IMR-90 (cell line): Measurements from ENCODE around the gene APOBEC3B. TPM values are rescaled to one million over a fixed set of nuclear protein-coding genes. Genes with fewer than 3 reads are reported as not detected.

Source experiments
- ATAC-seq: fragments of 200-7000 bp; cut with Tn5 transposase; 2 replicates; pipeline ENCODE4 v1.9.1; 2020; ENCODE audit warnings: low read depth, mild to moderate bottlenecking, moderate library complexity
- BruUV-seq: library from RNA; stranded (reverse); fragments of 400-500 nt; replicated peaks from 2 replicates; lab custom pipeline; 2021; lab: Mats Ljungman, UMichigan
- CTCF ChIA-PET: fragments of 300-600 bp; formaldehyde crosslinking; extraction: SDS; loops from one replicate; lab custom pipeline; 2021; ENCODE audit warnings: antibody characterized with exemption; lab: Yijun Ruan, JAX
- POLR2A ChIA-PET: fragments of 300-600 bp; sonication (Branson Sonifier 250); formaldehyde crosslinking; loops from one replicate; lab custom pipeline; 2022; ENCODE audit warnings: antibody characterized with exemption; ENCODE audit not compliant: unreplicated experiment; lab: Charles Lee
- DNase-seq: peaks from one replicate; pipeline ENCODE4 v3.0.0; 2013
- H2AFZ ChIP-seq: replicated peaks from 2 replicates; pipeline ENCODE3; 2013; ENCODE audit warnings: low read length, mild to moderate bottlenecking; ENCODE audit not compliant: poor library complexity
- H2AK5ac ChIP-seq: 2 replicates; pipeline ENCODE4 v1.6.1; 2013; ENCODE audit warnings: low read depth, low read length, inconsistent platforms
- H2AK9ac ChIP-seq: replicated peaks from 2 replicates; pipeline ENCODE3; 2013; ENCODE audit warnings: mild to moderate bottlenecking, low read depth, low read length, moderate library complexity; ENCODE audit not compliant: poor library complexity
- H2BK120ac ChIP-seq: 2 replicates; pipeline ENCODE4 v1.6.1; 2013; ENCODE audit warnings: low read depth, low read length, inconsistent platforms
- H2BK15ac ChIP-seq: 3 replicates; pipeline ENCODE4 v1.6.1; 2013; ENCODE audit warnings: low read depth, low read length, inconsistent platforms
- H2BK20ac ChIP-seq: 2 replicates; pipeline ENCODE4 v1.6.1; 2013; ENCODE audit warnings: low read depth, mild to moderate bottlenecking, inconsistent platforms, low read length, moderate library complexity
- H2BK5ac ChIP-seq: 2 replicates; pipeline ENCODE4 v1.6.1; 2013; ENCODE audit warnings: mild to moderate bottlenecking, low read depth, low read length, inconsistent platforms; ENCODE audit not compliant: poor library complexity, severe bottlenecking
- H3K14ac ChIP-seq: replicated peaks from 2 replicates; pipeline ENCODE4 v1.6.1; 2013; ENCODE audit warnings: low read depth, low read length, inconsistent platforms
- H3K18ac ChIP-seq: 2 replicates; pipeline ENCODE4 v1.6.1; 2013; ENCODE audit warnings: low read depth, low read length, control low read depth
- H3K23ac ChIP-seq: 2 replicates; pipeline ENCODE4 v1.6.1; 2013; ENCODE audit warnings: low read depth, low read length, inconsistent platforms
- H3K27ac ChIP-seq: 2 replicates; pipeline ENCODE4 v1.5.1; 2013; ENCODE audit warnings: mild to moderate bottlenecking, control low read depth, low read length; ENCODE audit not compliant: insufficient read depth
- H3K27me3 ChIP-seq: 2 replicates; pipeline ENCODE4 v1.6.1; 2013; ENCODE audit warnings: low read length; ENCODE audit not compliant: control insufficient read depth, insufficient read depth
- H3K36me3 ChIP-seq: 2 replicates; pipeline ENCODE4 v1.6.1; 2013; ENCODE audit warnings: low read length, mixed read lengths; ENCODE audit not compliant: control insufficient read depth, insufficient read depth
- H3K4ac ChIP-seq: 2 replicates; pipeline ENCODE4 v1.6.1; 2013; ENCODE audit warnings: low read depth, low read length, inconsistent platforms
- H3K4me1 ChIP-seq: 2 replicates; pipeline ENCODE4 v1.6.1; 2013; ENCODE audit warnings: low read length, mixed read lengths; ENCODE audit not compliant: control insufficient read depth, insufficient read depth
- H3K4me2 ChIP-seq: 2 replicates; pipeline ENCODE4 v1.6.1; 2013; ENCODE audit warnings: low read depth, mild to moderate bottlenecking, control low read depth, low read length, moderate library complexity
- H3K4me3 ChIP-seq: 2 replicates; pipeline ENCODE4 v1.5.1; 2013; ENCODE audit warnings: low read depth, mild to moderate bottlenecking, control low read depth, low read length, moderate library complexity; ENCODE audit not compliant: insufficient read depth
- H3K56ac ChIP-seq: 2 replicates; pipeline ENCODE4 v1.6.1; 2013; ENCODE audit warnings: low read length, inconsistent platforms; ENCODE audit not compliant: insufficient read depth; ENCODE audit errors: extremely low read depth
- H3K79me1 ChIP-seq, 2 experiments: 2 replicates each; pipeline ENCODE4 v1.6.1; 2013; ENCODE audit warnings: low read length in 2 of 2, inconsistent platforms in 1 of 2, low read depth in 1 of 2
- H3K9ac ChIP-seq: 2 replicates; pipeline ENCODE4 v1.6.1; 2013; ENCODE audit warnings: low read depth, low read length, control low read depth
- H3K9me1 ChIP-seq: 2 replicates; pipeline ENCODE4 v1.6.1; 2013; ENCODE audit warnings: low read length, inconsistent platforms; ENCODE audit not compliant: insufficient read depth
- H3K9me3 ChIP-seq: 2 replicates; pipeline ENCODE4 v1.6.1; 2013; ENCODE audit warnings: low read length; ENCODE audit not compliant: control insufficient read depth, insufficient read depth
- H4K20me1 ChIP-seq: 2 replicates; pipeline ENCODE4 v1.6.1; 2013; ENCODE audit warnings: low read length, inconsistent platforms; ENCODE audit not compliant: insufficient read depth
- H4K5ac ChIP-seq: 2 replicates; pipeline ENCODE4 v1.6.1; 2013; ENCODE audit warnings: mild to moderate bottlenecking, low read depth, low read length, control low read depth
- H4K8ac ChIP-seq, 2 experiments: 2 replicates each; pipeline ENCODE4 v1.6.1; 2013; ENCODE audit warnings: low read depth in 2 of 2, low read length in 2 of 2, control low read depth in 1 of 2, inconsistent platforms in 1 of 2
- H4K91ac ChIP-seq: 2 replicates; pipeline ENCODE4 v1.6.1; 2013; ENCODE audit warnings: low read depth, low read length, inconsistent platforms; ENCODE audit not compliant: insufficient read depth
- BHLHE40 ChIP-seq: fragments of 150-350 bp; IDR thresholded peaks from 2 replicates; pipeline ENCODE4 v1.6.1; 2016; ENCODE audit warnings: mild to moderate bottlenecking, low read depth, low read length
- CEBPB ChIP-seq: IDR thresholded peaks from 2 replicates; pipeline ENCODE4 v1.6.1; 2012; ENCODE audit warnings: low read depth, low read length, improper control_type of control experiment
- RAD21 ChIP-seq: IDR thresholded peaks from 2 replicates; pipeline ENCODE4 v1.6.1; 2012; ENCODE audit warnings: low read length, improper control_type of control experiment
- SMC3 ChIP-seq: fragments of 150-350 bp; IDR thresholded peaks from 2 replicates; pipeline ENCODE4 v1.6.1; 2016; ENCODE audit warnings: low read depth, mild to moderate bottlenecking, antibody characterized with exemption, low read length, moderate library complexity
- WGBS, 2 experiments: methylation state at CpG; one replicate each; pipeline versions ENCODE4 v1.1.5 to v1.1.7; 2013; ENCODE audit warnings: missing lambda C conversion rate in 2 of 2; ENCODE audit not compliant: insufficient read length in 1 of 2; ENCODE audit errors: extremely low coverage in 2 of 2; 5-methylcytosine and 5-hydroxymethylcytosine counted together
- dilution Hi-C: fragments of 300-500 bp; cut with HindIII; formaldehyde crosslinking; loops from one replicate; pipeline ENCODE4 v1.14.3; 2018; ENCODE audit warnings: low sequenced_read_pairs; ENCODE audit not compliant: unreplicated experiment
- in situ Hi-C: fragments of 300-500 bp; cut with MboI; formaldehyde crosslinking; loops from 3 replicates; pipeline ENCODE4 v1.14.3; 2019; ENCODE audit warnings: low sequenced_read_pairs, inconsistent platforms, mixed read lengths
- intact Hi-C: fragments of 100-400 bp; cut with micrococcal nuclease; formaldehyde crosslinking; loops from 2 replicates; pipeline ENCODE4 v1.10.0; 2022
- polyA plus RNA-seq, 3 experiments: library from polyadenylated mRNA; depleted of rRNA; stranded (reverse); fragments of >200 nt; gene quantifications; 2 replicates each; pipeline ENCODE4 v1.2.3, GENCODE V29; 2012; ENCODE audit warnings: low replicate concordance in 1 of 3
- total RNA-seq: library from RNA; depleted of rRNA; stranded (reverse); fragments of >200 nt; gene quantifications from 2 replicates; pipeline ENCODE4 v1.2.3, GENCODE V29; 2012
- TF ChIP-seq, protein P1 (sequence below): conservative IDR thresholded peaks from 2 replicates; pipeline ENCODE4 v1.5.1; 2012; ENCODE audit warnings: mild to moderate bottlenecking, low read depth, low read length, improper control_type of control experiment
- TF ChIP-seq, protein P2 (sequence below): fragments of 150-350 bp; IDR thresholded peaks from 2 replicates; pipeline ENCODE4 v1.6.1; 2017; ENCODE audit warnings: mild to moderate bottlenecking, antibody characterized with exemption, low read length, low read depth

APOBEC3B gene
- total and polyA plus RNA-seq, 2 of the 4 experiments (the other 2 are of a cell fraction) = 17.6 to 34.2 TPM

DNA sequence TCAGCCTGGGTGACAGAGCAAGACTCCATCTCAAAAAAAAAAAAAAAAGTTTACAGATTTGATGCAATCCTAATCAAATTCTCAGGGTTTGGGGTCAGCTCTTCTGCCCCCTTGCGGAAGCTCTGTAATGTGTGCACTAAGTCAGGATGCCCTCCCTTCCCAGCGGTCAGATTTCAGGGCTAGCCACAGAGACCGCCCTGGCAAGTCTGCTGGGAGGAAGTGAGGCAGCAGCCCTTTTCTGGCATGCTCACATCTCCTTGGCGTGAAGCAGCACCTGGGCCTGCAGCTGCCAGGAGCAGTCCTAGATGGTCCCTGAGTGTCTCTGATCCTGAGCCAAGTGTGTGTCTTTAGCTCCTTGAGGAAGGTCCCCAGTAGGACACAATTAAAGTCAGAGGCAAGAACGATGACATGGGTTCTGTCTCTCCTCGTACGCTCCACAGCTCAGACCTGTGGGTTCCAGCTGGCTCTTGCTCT is 21.1 kb downstream of the APOBEC3B start:
- in situ Hi-C loops = loop anchor here (5.0 to 10.0 kb wide), 3 partner anchors 126 to 312 kb away; partner anchors contain the start of gene RPL3
- peak overlapping the region; percentile 94 for H2AFZ ChIP-seq

More for the DNA sequence above, 21.1 kb downstream of the APOBEC3B start:
- CTCF ChIA-PET = interaction anchor here (0.6 to 1.6 kb wide), 13 partner anchors 22 to 859 kb away, joined by 3 to 28 read pairs (median 4); partner anchors contain the start of gene CBX6
- H3K27me3 ChIP-seq = peaks cover 8% of the 10 kb centered on the region
- 0% methylated on average over 1 of the region's 7 CpGs; no CpG with 5 or more reads in 1 of the 2 experiments for WGBS, 2 experiments
- peak overlapping the region; percentile 15; the same call in 1 of the 2 replicates for H2BK20ac ChIP-seq
- peak overlapping the region; percentile 47; the same call in 1 of the 2 replicates for H3K23ac ChIP-seq
- H3K4me3 ChIP-seq = no peak overlapping the region
- H3K9me3 ChIP-seq = no peaks in the 10 kb centered on the region
- H3K14ac ChIP-seq = peak overlapping the region; percentile 5; the same call in 1 of the 2 replicates
- H4K5ac ChIP-seq = peak overlapping the region; percentile 31
- H4K8ac ChIP-seq = peak overlapping the region; percentile 33 to 97; a peak in 3 of 4 replicates
- H3K4ac ChIP-seq = peak overlapping the region; percentile 57
- H3K4me2 ChIP-seq = peak overlapping the region; percentile 8; the same call in 1 of the 2 replicates
- peak overlapping the region; percentile 4; the same call in 1 of the 2 replicates for H3K27ac ChIP-seq
- no peaks in the 10 kb centered on the region for H3K9me1 ChIP-seq
- peak overlapping the region; percentile 41; the same call in 1 of the 2 replicates for H2BK120ac ChIP-seq
- no peak overlapping the region for H3K56ac ChIP-seq
- no TSS peak for BruUV-seq
- peaks cover 3% of the 10 kb centered on the region for H3K4me1 ChIP-seq
- peak overlapping the region; percentile 69; the same call in 1 of the 3 replicates for H2BK15ac ChIP-seq
- intact Hi-C loops = loop anchor here (1.0 to 10.0 kb wide), 4 partner anchors 76 to 312 kb away; partner anchors contain the start of gene RPL3
- no peaks in the 10 kb centered on the region for H3K79me1 ChIP-seq
- 0 out of 2 replicates have a peak overlapping the region, but pooled peaks have one; percentile 2 for H3K9ac ChIP-seq
- DNase-seq (peak; percentile 86), ATAC-seq (peak; percentile 100)
- peak overlapping the region; percentile 8 for H2AK9ac ChIP-seq
- peak overlapping the region; percentile 19; the same call in 1 of the 2 replicates for H4K91ac ChIP-seq
- no peak overlapping the region for H2BK5ac ChIP-seq
- no peak overlapping the region; the same call in 1 of the 2 replicates for H2AK5ac ChIP-seq
- POLR2A ChIA-PET = interaction anchor here (0.7 kb wide), 1 partner anchor 26 kb away, joined by 3 read pairs; no protein-coding TSS in a partner anchor
- H3K18ac ChIP-seq = no peak overlapping the region
- TF ChIP-seq CEBPB = peak; percentile 69
- TF ChIP-seq, protein P1, sequence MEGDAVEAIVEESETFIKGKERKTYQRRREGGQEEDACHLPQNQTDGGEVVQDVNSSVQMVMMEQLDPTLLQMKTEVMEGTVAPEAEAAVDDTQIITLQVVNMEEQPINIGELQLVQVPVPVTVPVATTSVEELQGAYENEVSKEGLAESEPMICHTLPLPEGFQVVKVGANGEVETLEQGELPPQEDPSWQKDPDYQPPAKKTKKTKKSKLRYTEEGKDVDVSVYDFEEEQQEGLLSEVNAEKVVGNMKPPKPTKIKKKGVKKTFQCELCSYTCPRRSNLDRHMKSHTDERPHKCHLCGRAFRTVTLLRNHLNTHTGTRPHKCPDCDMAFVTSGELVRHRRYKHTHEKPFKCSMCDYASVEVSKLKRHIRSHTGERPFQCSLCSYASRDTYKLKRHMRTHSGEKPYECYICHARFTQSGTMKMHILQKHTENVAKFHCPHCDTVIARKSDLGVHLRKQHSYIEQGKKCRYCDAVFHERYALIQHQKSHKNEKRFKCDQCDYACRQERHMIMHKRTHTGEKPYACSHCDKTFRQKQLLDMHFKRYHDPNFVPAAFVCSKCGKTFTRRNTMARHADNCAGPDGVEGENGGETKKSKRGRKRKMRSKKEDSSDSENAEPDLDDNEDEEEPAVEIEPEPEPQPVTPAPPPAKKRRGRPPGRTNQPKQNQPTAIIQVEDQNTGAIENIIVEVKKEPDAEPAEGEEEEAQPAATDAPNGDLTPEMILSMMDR = peak; percentile 83
- no peak for TF ChIP-seq BHLHE40
- peak; percentile 93 for TF ChIP-seq SMC3
- TF ChIP-seq, protein P2, sequence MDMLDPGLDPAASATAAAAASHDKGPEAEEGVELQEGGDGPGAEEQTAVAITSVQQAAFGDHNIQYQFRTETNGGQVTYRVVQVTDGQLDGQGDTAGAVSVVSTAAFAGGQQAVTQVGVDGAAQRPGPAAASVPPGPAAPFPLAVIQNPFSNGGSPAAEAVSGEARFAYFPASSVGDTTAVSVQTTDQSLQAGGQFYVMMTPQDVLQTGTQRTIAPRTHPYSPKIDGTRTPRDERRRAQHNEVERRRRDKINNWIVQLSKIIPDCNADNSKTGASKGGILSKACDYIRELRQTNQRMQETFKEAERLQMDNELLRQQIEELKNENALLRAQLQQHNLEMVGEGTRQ = no peak
- peak; percentile 72 for TF ChIP-seq RAD21
- H3K36me3 ChIP-seq = no peaks in the 10 kb centered on the region
- dilution Hi-C loops = no loop called here
- H4K20me1 ChIP-seq = no peaks in the 10 kb centered on the region
